HG03442 (cell line): ENCODE data around the gene ST3GAL2.
A peak's percentile ranks its signal among the peaks of the same experiment; 100 is the strongest.
"Not testable (repeated sequence)": the region's sequence is repeated elsewhere in the genome, so short reads cannot be mapped to it uniquely, and the experiment has no call there.

ENCODE experiments used
- ATAC-seq: cut with Tn5 transposase; IDR thresholded peaks from one replicate; pipeline ENCODE4 v1.9.1; 2021; ENCODE audit warnings: mild to moderate bottlenecking, moderate library complexity; ENCODE audit not compliant: unreplicated experiment

ST3GAL2 gene

GRCh38 chr16:70467608-70468007, 28.7 kb upstream of the ST3GAL2 start:
- ATAC-seq, result no peak

- no peak for ATAC-seq
Observed at GRCh38 chr16:70467113-70467512, 28.2 kb upstream of the ST3GAL2 start.

DNA sequence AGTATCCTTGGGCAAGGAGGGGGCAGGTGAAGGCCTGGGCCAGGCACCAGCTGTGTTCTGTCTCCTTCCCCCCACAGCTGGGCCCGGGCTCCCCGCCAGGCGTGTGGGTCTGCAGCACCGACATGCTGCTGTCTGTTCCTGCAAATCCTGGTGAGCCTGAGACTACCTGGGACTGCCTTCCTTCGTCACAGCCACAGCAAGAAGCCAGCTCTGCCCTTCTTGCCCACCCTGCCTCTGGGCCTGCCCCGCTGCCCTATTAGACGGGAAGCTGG, 27.8 kb upstream of the ST3GAL2 start:
- no peak for ATAC-seq

DNA sequence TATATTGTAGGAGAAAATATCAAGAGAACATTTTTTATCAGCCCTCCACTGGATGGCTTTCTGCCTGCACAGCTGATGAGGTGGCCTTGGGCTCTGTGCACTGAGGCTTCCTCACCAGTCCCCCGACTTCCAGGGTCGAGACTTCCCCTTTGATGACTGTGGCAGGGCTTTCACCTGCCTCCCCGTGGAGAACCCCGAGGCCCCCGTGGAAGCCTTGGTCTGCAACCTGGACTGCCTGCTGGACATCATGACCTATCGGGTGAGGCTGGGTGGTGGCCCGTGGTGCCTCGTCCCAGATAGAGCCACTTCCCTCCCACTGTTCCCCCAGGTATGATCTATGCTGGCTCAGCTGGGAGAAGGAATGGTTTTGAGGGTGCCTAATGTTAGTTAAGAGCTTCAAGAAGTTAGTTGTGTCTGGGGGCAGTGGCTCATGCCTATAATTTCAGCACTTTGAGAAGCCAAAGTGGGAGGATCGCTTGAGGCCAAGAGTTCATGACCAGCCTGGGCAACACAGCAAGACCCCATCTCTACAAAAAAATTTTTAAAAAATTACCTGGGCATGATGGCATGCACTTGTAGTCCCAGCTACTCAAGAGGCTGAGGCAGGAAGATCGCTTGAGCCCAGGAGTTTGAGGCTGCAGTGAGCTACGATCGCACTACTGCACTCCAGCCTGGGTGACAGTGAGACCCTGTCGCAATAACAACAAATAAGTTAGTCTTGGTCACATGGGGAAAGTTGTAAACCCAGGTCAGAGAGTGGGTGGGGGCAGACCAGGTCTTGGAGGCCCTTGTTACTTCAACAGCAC, 27.3 kb upstream of the ST3GAL2 start:
- no peak for ATAC-seq

- ATAC-seq, result no peak
Observed at GRCh38 chr16:70463235-70463634, 24.3 kb upstream of the ST3GAL2 start.

- no peak for ATAC-seq
Observed at GRCh38 chr16:70460737-70461261, 21.9 kb upstream of the ST3GAL2 start.

DNA sequence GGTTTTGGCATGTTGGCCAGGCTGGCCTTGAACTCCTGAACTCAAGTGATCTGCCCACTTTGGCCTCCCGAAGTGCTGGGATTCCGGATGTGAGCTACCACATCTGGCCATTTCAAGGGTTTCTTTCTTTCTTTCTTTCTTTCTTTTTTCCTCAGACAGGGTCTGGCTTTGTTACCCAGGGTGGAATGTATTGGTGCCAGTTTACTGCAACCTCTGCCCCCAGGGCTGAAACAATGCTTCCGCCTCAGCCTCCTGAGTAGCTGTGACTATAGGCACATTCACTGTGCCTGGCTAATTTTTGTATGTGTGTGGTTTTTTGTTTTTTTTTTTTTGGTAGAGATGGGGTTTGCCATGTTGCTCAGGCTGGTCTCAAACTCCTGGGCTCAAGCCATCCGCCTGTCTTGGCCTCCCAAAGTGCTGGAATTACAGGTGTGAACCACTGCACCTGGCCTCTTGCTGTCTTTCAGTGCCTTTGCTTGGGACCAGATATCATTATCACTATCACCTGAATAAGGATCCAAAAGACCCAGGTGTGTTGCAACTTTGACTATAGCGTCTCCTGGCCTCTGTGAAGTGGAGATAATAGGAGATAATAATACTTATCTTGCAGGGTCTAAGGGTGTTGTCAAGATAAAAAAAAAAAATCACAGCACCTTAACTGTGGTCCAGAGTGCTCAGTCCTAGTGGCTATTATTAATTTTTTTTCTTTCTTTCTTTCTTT, 18.7 kb upstream of the ST3GAL2 start:
- no peak for ATAC-seq

DNA sequence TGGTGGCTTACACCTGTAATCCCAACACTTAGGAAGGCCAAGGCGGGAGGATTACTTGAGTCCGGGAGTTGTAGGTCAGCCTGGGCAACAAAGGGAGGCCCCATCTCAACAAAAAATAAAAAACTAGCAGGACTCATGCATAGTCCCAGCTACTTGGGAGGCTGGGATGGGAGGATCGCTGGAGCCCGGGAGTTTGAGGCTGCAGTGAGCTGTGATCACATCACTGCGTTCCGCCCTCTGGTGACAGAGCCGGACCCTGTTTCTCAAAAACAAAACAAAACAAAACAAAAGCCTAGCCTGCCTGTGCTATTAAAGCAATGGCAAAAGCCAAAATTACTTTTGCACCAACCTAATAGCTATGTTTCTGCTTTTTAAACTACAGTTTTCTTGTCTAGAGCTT, 17.0 kb upstream of the ST3GAL2 start:
- ATAC-seq, result no peak

DNA sequence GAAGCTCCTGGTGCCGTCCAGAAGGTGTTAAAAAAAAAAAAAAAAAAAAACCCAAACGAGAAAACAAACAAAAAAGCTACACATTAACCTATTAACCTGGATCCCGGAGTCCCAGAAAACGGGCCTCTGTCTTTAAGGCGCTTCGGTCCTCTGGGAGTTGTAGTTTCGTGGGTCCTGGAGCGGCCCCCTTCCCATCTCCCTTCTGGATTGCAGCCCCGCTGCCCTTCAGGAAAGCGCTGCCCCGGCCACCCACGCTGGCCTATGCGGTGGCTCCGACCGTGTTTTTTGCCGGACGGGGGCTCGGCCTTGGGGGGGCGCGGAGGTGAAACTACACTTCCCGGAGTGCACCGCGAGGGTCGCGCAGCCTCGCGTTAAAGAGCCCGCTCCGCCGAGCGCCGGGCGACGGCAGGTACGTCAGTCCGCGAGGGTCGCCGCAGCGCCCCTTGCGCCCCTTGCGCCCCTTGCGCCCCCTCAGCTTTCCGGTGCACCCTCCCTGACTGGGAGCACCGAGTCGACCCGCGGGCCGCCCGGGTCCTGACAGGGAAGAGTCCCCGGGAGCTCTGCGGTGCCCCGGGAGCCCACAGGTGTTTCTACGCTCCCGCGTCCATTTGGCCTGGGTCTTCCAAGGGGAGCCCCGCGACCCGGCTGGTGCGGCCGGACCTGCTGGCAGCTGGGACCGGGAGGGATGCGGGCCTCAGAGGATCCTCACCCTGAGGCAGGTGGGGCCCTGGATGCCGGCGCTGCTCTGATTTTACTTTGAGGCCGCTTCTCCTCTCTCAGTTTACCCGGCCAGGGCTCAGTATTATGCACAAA, 15.5 kb upstream of the ST3GAL2 start, which contains the start of gene FCSK:
Gene FCSK (plus strand): TSS at position 374 of the 813 bp plus-strand sequence. CDS start 8,596 bp downstream, outside the sequence.
- ATAC-seq, result peak; percentile 82

- no peak for ATAC-seq
Observed at GRCh38 chr16:70453892-70454221, 15.0 kb upstream of the ST3GAL2 start.

DNA sequence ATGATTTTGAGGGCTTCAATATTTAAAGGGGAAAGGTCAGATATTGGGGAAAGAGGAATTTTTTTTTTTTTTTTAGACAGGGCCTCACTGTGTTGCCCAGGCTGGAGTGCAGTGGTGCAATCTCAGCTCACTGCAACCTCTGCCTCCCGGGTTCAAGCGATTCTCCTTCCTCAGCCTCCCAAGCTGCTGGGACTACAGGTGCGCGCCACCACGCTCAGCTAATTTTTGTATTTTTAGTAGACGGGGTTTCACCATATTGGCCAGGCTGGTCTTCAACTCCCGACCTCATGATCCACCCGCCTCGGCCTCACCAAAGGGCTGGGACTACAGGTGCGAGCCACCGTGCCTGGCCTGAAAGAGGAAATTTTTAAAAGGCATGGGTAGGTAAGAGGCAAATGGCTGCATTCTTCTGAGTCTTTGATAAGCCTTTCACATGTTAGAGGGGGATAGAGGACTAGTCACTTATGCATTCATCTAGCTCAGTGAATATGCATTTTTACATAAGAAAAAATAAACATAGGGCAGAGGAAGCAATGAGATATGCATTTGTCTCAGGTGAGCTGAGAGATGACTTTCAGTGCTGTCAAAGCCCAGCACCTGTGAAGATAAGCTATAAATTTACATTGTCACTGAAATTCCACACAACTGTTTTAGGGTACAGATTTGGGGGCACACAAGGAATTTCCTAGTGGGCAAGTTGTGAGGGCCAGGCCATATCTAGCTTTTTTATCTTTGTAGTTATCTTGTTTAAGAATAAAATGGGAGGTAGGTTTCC, 14.4 kb upstream of the ST3GAL2 start:
- ATAC-seq, result no peak

GRCh38 chr16:70451004-70451340, 12.1 kb upstream of the ST3GAL2 start:
- not testable (repeated sequence) for ATAC-seq

DNA sequence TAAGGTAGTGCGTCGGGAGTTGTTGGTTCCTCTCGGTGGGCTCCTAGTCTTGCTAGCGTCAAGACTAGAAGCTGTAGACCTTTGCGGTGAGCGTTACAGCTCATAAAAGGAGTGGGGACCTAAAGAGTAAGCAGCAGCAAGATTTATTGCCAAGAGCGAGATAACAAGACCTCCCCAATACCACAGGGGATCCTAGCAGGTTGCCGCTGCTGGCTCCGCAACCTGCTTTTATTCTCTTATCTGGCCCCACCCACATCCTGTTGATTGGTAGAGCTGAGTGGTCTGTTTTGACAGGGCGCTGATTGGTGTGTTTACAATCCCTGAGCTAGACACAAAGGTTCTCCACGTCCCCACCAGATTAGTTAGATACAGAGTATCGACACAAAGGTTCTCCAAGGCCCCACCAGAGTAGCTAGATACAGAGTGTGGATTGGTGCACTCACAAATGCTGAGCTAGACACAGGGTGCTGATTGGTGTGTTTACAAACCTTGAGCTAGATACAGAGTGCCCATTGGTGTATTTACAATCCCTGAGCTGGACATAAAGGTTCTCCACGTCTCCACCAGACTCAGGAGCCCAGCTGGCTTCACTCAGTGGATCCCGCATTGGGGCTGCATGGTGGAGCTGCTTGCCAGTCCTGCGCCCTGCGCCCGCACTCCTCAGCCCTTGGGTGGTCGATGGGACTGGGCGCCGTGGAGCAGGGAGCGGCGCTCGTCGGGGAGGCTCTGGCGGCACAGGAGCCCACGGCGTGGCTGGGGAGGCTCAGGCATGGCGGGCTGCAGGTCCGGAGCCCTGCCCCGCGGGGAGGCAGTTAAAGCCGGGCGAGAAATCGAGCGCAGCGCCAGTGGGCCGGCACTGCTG, 11.5 kb upstream of the ST3GAL2 start:
- not testable (repeated sequence) for ATAC-seq

DNA sequence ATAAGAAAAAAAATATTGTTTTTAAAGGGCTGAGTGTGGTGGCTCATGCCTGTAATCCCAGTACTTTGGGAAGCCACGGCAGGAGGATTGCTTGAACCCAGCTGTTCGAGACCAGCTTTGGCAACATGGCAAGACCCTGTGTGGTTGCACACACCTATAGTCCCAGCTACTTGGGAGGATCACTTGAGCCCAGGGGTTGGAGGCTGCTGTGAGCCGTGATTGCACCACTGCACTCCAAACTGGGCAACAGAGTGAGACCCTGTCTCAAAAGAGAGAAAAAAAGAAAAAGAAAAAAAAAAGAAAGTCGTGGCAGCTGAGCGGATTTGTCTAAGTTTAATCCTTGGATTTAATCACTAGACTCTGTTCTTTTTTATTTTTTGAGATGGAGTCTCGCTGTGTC, 9.2 kb upstream of the ST3GAL2 start:
- ATAC-seq, result no peak

- no peak for ATAC-seq
Observed at GRCh38 chr16:70444249-70445063, 5.6 kb upstream of the ST3GAL2 start.

DNA sequence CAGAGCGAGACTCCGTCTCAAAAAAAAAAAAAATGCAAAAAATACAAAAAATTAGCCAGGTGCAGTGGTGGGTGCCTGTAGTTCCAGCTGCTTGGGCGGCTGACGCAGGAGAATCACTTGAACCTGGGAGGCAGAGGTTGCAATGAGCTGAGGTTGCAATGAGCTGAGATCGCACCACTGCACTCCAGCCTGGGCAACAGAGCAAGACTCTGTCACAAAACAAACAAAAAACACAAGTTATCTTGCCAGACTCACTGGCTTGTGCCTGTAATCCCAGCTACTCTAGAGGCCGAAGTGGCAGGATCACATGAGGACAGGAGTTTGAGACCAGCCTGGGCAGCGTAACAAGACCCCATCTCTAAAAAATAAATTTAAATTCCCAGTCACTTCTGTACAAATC, 3.4 kb upstream of the ST3GAL2 start:
- ATAC-seq, result no peak

- no peak for ATAC-seq
Observed at GRCh38 chr16:70441406-70441990, 2.6 kb upstream of the ST3GAL2 start.

- ATAC-seq, result no peak
Observed at GRCh38 chr16:70440009-70440692, 1.3 kb upstream of the ST3GAL2 start.
